IMR-90 (cell line): ENCODE data around the gene LDLRAD4. TPM values are rescaled to one million over a fixed set of nuclear protein-coding genes. Genes with fewer than 3 reads are reported as not detected.

Source experiments
- ATAC-seq: fragments of 200-7000 bp; cut with Tn5 transposase; 2 replicates; pipeline ENCODE4 v1.9.1; 2020; ENCODE audit warnings: low read depth, mild to moderate bottlenecking, moderate library complexity
- BruUV-seq: library from RNA; stranded (reverse); fragments of 400-500 nt; replicated peaks from 2 replicates; lab custom pipeline; 2021; lab: Mats Ljungman, UMichigan
- CTCF ChIA-PET: fragments of 300-600 bp; formaldehyde crosslinking; extraction: SDS; loops from one replicate; lab custom pipeline; 2021; ENCODE audit warnings: antibody characterized with exemption; lab: Yijun Ruan, JAX
- POLR2A ChIA-PET: fragments of 300-600 bp; sonication (Branson Sonifier 250); formaldehyde crosslinking; loops from one replicate; lab custom pipeline; 2022; ENCODE audit warnings: antibody characterized with exemption; ENCODE audit not compliant: unreplicated experiment; lab: Charles Lee
- DNase-seq: peaks from one replicate; pipeline ENCODE4 v3.0.0; 2013
- H2AFZ ChIP-seq: replicated peaks from 2 replicates; pipeline ENCODE3; 2013; ENCODE audit warnings: low read length, mild to moderate bottlenecking; ENCODE audit not compliant: poor library complexity
- H2AK5ac ChIP-seq: 2 replicates; pipeline ENCODE4 v1.6.1; 2013; ENCODE audit warnings: low read depth, low read length, inconsistent platforms
- H2AK9ac ChIP-seq: replicated peaks from 2 replicates; pipeline ENCODE3; 2013; ENCODE audit warnings: mild to moderate bottlenecking, low read depth, low read length, moderate library complexity; ENCODE audit not compliant: poor library complexity
- H2BK120ac ChIP-seq: 2 replicates; pipeline ENCODE4 v1.6.1; 2013; ENCODE audit warnings: low read depth, low read length, inconsistent platforms
- H2BK15ac ChIP-seq: 3 replicates; pipeline ENCODE4 v1.6.1; 2013; ENCODE audit warnings: low read depth, low read length, inconsistent platforms
- H2BK20ac ChIP-seq: 2 replicates; pipeline ENCODE4 v1.6.1; 2013; ENCODE audit warnings: low read depth, mild to moderate bottlenecking, inconsistent platforms, low read length, moderate library complexity
- H2BK5ac ChIP-seq: 2 replicates; pipeline ENCODE4 v1.6.1; 2013; ENCODE audit warnings: mild to moderate bottlenecking, low read depth, low read length, inconsistent platforms; ENCODE audit not compliant: poor library complexity, severe bottlenecking
- H3K14ac ChIP-seq: replicated peaks from 2 replicates; pipeline ENCODE4 v1.6.1; 2013; ENCODE audit warnings: low read depth, low read length, inconsistent platforms
- H3K18ac ChIP-seq: 2 replicates; pipeline ENCODE4 v1.6.1; 2013; ENCODE audit warnings: low read depth, low read length, control low read depth
- H3K23ac ChIP-seq: 2 replicates; pipeline ENCODE4 v1.6.1; 2013; ENCODE audit warnings: low read depth, low read length, inconsistent platforms
- H3K27ac ChIP-seq: 2 replicates; pipeline ENCODE4 v1.5.1; 2013; ENCODE audit warnings: mild to moderate bottlenecking, control low read depth, low read length; ENCODE audit not compliant: insufficient read depth
- H3K27me3 ChIP-seq: 2 replicates; pipeline ENCODE4 v1.6.1; 2013; ENCODE audit warnings: low read length; ENCODE audit not compliant: control insufficient read depth, insufficient read depth
- H3K36me3 ChIP-seq: 2 replicates; pipeline ENCODE4 v1.6.1; 2013; ENCODE audit warnings: low read length, mixed read lengths; ENCODE audit not compliant: control insufficient read depth, insufficient read depth
- H3K4ac ChIP-seq: 2 replicates; pipeline ENCODE4 v1.6.1; 2013; ENCODE audit warnings: low read depth, low read length, inconsistent platforms
- H3K4me1 ChIP-seq: 2 replicates; pipeline ENCODE4 v1.6.1; 2013; ENCODE audit warnings: low read length, mixed read lengths; ENCODE audit not compliant: control insufficient read depth, insufficient read depth
- H3K4me2 ChIP-seq: 2 replicates; pipeline ENCODE4 v1.6.1; 2013; ENCODE audit warnings: low read depth, mild to moderate bottlenecking, control low read depth, low read length, moderate library complexity
- H3K4me3 ChIP-seq: 2 replicates; pipeline ENCODE4 v1.5.1; 2013; ENCODE audit warnings: low read depth, mild to moderate bottlenecking, control low read depth, low read length, moderate library complexity; ENCODE audit not compliant: insufficient read depth
- H3K56ac ChIP-seq: 2 replicates; pipeline ENCODE4 v1.6.1; 2013; ENCODE audit warnings: low read length, inconsistent platforms; ENCODE audit not compliant: insufficient read depth; ENCODE audit errors: extremely low read depth
- H3K79me1 ChIP-seq, 2 experiments: 2 replicates each; pipeline ENCODE4 v1.6.1; 2013; ENCODE audit warnings: low read length in 2 of 2, inconsistent platforms in 1 of 2, low read depth in 1 of 2
- H3K9ac ChIP-seq: 2 replicates; pipeline ENCODE4 v1.6.1; 2013; ENCODE audit warnings: low read depth, low read length, control low read depth
- H3K9me1 ChIP-seq: 2 replicates; pipeline ENCODE4 v1.6.1; 2013; ENCODE audit warnings: low read length, inconsistent platforms; ENCODE audit not compliant: insufficient read depth
- H3K9me3 ChIP-seq: 2 replicates; pipeline ENCODE4 v1.6.1; 2013; ENCODE audit warnings: low read length; ENCODE audit not compliant: control insufficient read depth, insufficient read depth
- H4K20me1 ChIP-seq: 2 replicates; pipeline ENCODE4 v1.6.1; 2013; ENCODE audit warnings: low read length, inconsistent platforms; ENCODE audit not compliant: insufficient read depth
- H4K5ac ChIP-seq: 2 replicates; pipeline ENCODE4 v1.6.1; 2013; ENCODE audit warnings: mild to moderate bottlenecking, low read depth, low read length, control low read depth
- H4K8ac ChIP-seq, 2 experiments: 2 replicates each; pipeline ENCODE4 v1.6.1; 2013; ENCODE audit warnings: low read depth in 2 of 2, low read length in 2 of 2, control low read depth in 1 of 2, inconsistent platforms in 1 of 2
- H4K91ac ChIP-seq: 2 replicates; pipeline ENCODE4 v1.6.1; 2013; ENCODE audit warnings: low read depth, low read length, inconsistent platforms; ENCODE audit not compliant: insufficient read depth
- BHLHE40 ChIP-seq: fragments of 150-350 bp; IDR thresholded peaks from 2 replicates; pipeline ENCODE4 v1.6.1; 2016; ENCODE audit warnings: mild to moderate bottlenecking, low read depth, low read length
- WGBS, 2 experiments: methylation state at CpG; one replicate each; pipeline versions ENCODE4 v1.1.5 to v1.1.7; 2013; ENCODE audit warnings: missing lambda C conversion rate in 2 of 2; ENCODE audit not compliant: insufficient read length in 1 of 2; ENCODE audit errors: extremely low coverage in 2 of 2; 5-methylcytosine and 5-hydroxymethylcytosine counted together
- dilution Hi-C: fragments of 300-500 bp; cut with HindIII; formaldehyde crosslinking; loops from one replicate; pipeline ENCODE4 v1.14.3; 2018; ENCODE audit warnings: low sequenced_read_pairs; ENCODE audit not compliant: unreplicated experiment
- in situ Hi-C: fragments of 300-500 bp; cut with MboI; formaldehyde crosslinking; loops from 3 replicates; pipeline ENCODE4 v1.14.3; 2019; ENCODE audit warnings: low sequenced_read_pairs, inconsistent platforms, mixed read lengths
- intact Hi-C: fragments of 100-400 bp; cut with micrococcal nuclease; formaldehyde crosslinking; loops from 2 replicates; pipeline ENCODE4 v1.10.0; 2022
- polyA plus RNA-seq, 3 experiments: library from polyadenylated mRNA; depleted of rRNA; stranded (reverse); fragments of >200 nt; gene quantifications; 2 replicates each; pipeline ENCODE4 v1.2.3, GENCODE V29; 2012; ENCODE audit warnings: low replicate concordance in 1 of 3
- total RNA-seq: library from RNA; depleted of rRNA; stranded (reverse); fragments of >200 nt; gene quantifications from 2 replicates; pipeline ENCODE4 v1.2.3, GENCODE V29; 2012
- TF ChIP-seq, protein P1 (sequence below): fragments of 150-350 bp; IDR thresholded peaks from 2 replicates; pipeline ENCODE4 v1.6.1; 2016; ENCODE audit warnings: low read depth, mild to moderate bottlenecking, low read length, moderate library complexity, borderline replicate concordance

LDLRAD4 gene
- total and polyA plus RNA-seq, 2 of the 4 experiments (the other 2 are of a cell fraction), result not detected

DNA sequence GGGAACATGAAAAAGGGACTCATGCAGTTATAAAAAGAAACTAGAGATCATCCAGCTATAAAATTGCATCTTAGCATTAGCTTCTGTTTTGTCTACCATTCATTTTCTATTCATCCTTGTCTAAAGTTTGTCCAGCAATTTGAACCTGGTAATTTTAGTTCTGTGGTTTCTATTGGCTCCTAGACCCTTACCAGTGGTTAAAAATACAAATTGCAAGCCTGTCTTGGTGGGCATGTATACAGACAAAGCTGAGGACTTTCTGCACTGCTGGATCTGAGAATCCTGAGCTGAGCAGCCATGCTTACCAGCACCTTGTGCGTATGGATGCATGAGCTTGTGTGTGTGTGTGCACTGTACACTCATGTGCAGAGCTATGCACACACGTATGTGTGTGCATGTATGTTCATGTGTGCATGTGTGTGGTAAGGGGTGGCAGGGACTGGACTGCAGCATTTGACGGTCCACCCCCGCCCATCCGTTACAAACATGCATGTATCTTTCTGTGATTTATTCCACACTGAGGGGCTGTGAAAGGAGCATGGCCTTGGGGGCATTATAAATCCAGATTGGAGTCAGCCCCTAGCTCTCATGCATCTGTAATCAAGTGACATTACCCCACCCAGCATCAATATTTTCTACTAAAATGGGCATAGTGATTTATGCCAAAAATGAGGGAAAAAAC is 363.1 kb downstream of the LDLRAD4 start:
- intact Hi-C loops, result no loop called here
- Histone ChIP-seq H3K23ac (no peak overlapping the region), H3K4me2 (no peak overlapping the region), H2BK5ac (no peak overlapping the region), H4K8ac (no peak overlapping the region), H3K4ac (no peak overlapping the region), H4K91ac (no peak overlapping the region), H3K18ac (no peak overlapping the region), H2BK120ac (no peak overlapping the region), H2AK5ac (no peak overlapping the region), H4K5ac (no peak overlapping the region), H2BK15ac (no peak overlapping the region), H3K27me3 (no peaks in the 10 kb centered on the region), H3K36me3 (no peaks in the 10 kb centered on the region), H3K27ac (no peak overlapping the region), H2BK20ac (no peak overlapping the region), H3K14ac (no peak overlapping the region), H3K79me1 (no peaks in the 10 kb centered on the region), H3K9me3 (no peaks in the 10 kb centered on the region), H3K9ac (no peak overlapping the region), H2AK9ac (no peak overlapping the region), H3K9me1 (no peaks in the 10 kb centered on the region), H4K20me1 (no peaks in the 10 kb centered on the region), H3K4me1 (no peaks in the 10 kb centered on the region), H3K56ac (no peak overlapping the region), H3K4me3 (no peak overlapping the region), H2AFZ (no peak overlapping the region)
- DNase-seq (no peak), ATAC-seq (no peak)
- TF ChIP-seq BHLHE40, result no peak
- TF ChIP-seq, protein P1, sequence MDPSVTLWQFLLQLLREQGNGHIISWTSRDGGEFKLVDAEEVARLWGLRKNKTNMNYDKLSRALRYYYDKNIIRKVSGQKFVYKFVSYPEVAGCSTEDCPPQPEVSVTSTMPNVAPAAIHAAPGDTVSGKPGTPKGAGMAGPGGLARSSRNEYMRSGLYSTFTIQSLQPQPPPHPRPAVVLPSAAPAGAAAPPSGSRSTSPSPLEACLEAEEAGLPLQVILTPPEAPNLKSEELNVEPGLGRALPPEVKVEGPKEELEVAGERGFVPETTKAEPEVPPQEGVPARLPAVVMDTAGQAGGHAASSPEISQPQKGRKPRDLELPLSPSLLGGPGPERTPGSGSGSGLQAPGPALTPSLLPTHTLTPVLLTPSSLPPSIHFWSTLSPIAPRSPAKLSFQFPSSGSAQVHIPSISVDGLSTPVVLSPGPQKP, result no peak
- POLR2A ChIA-PET, result no interaction called here
- no TSS peak for BruUV-seq
- 67% methylated on average over 1 of the region's 5 CpGs; no CpG with 5 or more reads in 1 of the 2 experiments for WGBS, 2 experiments
- in situ Hi-C loops, result no loop called here
- dilution Hi-C loops, result no loop called here
- CTCF ChIA-PET, result interaction anchor here (0.5 kb wide), 1 partner anchor 83 kb away, joined by 3 read pairs; no protein-coding TSS in a partner anchor
